Activated CD4-positive, alpha-beta memory T cell treated with anti-CD3 and anti-CD28 coated beads, Interleukin-2, amount 10 ng/mL, durations not matched to agents 7 days and 5 days (primary cell): ENCODE measurements around the gene ERVK3-1. TPM values are rescaled to one million over a fixed set of nuclear protein-coding genes. Genes with fewer than 3 reads are reported as not detected.
"Not testable (repeated sequence)": the region's sequence is repeated elsewhere in the genome, so short reads cannot be mapped to it uniquely, and the experiment has no call there.

Experiments
- CTCF ChIA-PET: fragments of 350-600 bp; sonication (Branson Sonifier 250); formaldehyde crosslinking; loops from one replicate; lab custom pipeline; 2021; ENCODE audit warnings: antibody characterized with exemption, inconsistent platforms; lab: Charles Lee
- POLR2A ChIA-PET: fragments of 350-600 bp; sonication (Branson Sonifier 250); formaldehyde crosslinking; loops from one replicate; lab custom pipeline; 2021; ENCODE audit warnings: antibody characterized with exemption; lab: Charles Lee
- DNase-seq: peaks from one replicate; pipeline ENCODE4 v3.0.0-alpha.2; 2020
- H3K27ac Mint-ChIP-seq: one replicate; pipeline ENCODE4 v1.8.0; 2021; ENCODE audit warnings: mild to moderate bottlenecking, mixed read lengths
- H3K27me3 Mint-ChIP-seq: one replicate; pipeline ENCODE4 v1.8.0; 2021; ENCODE audit warnings: mixed read lengths
- H3K36me3 Mint-ChIP-seq: one replicate; pipeline ENCODE4 v1.8.0; 2021; ENCODE audit warnings: low read depth, mixed read lengths
- H3K4me1 Mint-ChIP-seq: one replicate; pipeline ENCODE4 v1.8.0; 2021; ENCODE audit warnings: mixed read lengths
- H3K4me3 Mint-ChIP-seq: one replicate; pipeline ENCODE4 v1.8.0; 2021; ENCODE audit warnings: mild to moderate bottlenecking, mixed read lengths
- H3K9me3 Mint-ChIP-seq: one replicate; pipeline ENCODE4 v1.8.0; 2021; ENCODE audit warnings: mixed read lengths
- total RNA-seq, 2 experiments: library from RNA; stranded (reverse); gene quantifications; one replicate each; pipeline ENCODE4 v1.2.3, GENCODE V29; 2021

The ERVK3-1 gene
- total RNA-seq, 2 experiments from 2014 or later, result 53.8 to 60.1 TPM

- Mint-ChIP-seq H3K27ac (no peak overlapping the region), H3K4me3 (no peak overlapping the region), H3K9me3 (no peaks in the 10 kb centered on the region), H3K27me3 (no peaks in the 10 kb centered on the region), H3K4me1 (no peaks in the 10 kb centered on the region), H3K36me3 (peaks cover 22% of the 10 kb centered on the region)
- ChIA-PET CTCF (no interaction called here), POLR2A (no interaction called here)
- DNase-seq, result no peak
Observed at GRCh38 chr19:58332697-58333096, 27.5 kb downstream of the ERVK3-1 start.

- DNase-seq, result no peak
- Mint-ChIP-seq H3K27me3 (no peaks in the 10 kb centered on the region), H3K4me1 (no peaks in the 10 kb centered on the region), H3K9me3 (peaks cover 3% of the 10 kb centered on the region), H3K27ac (no peak overlapping the region), H3K4me3 (no peak overlapping the region), H3K36me3 (peaks cover 39% of the 10 kb centered on the region)
- CTCF ChIA-PET, result interaction anchor here (0.6 to 1.2 kb wide), 2 partner anchors 185 to 276 kb away, joined by 3 to 4 read pairs; partner anchors contain the start of genes ZBTB45 and ZNF135
- POLR2A ChIA-PET, result no interaction called here
Observed at GRCh38 chr19:58334691-58335249, 29.6 kb downstream of the ERVK3-1 start.

- Mint-ChIP-seq H3K4me3 (no peak overlapping the region), H3K36me3 (peaks cover 43% of the 10 kb centered on the region), H3K27me3 (no peaks in the 10 kb centered on the region), H3K9me3 (peaks cover 6% of the 10 kb centered on the region), H3K4me1 (no peaks in the 10 kb centered on the region), H3K27ac (no peak overlapping the region)
- ChIA-PET POLR2A (no interaction called here), CTCF (no interaction called here)
- no peak for DNase-seq
Observed at GRCh38 chr19:58335630-58336029, 30.5 kb downstream of the ERVK3-1 start.

- peaks cover 48% of the 10 kb centered on the region for H3K36me3 Mint-ChIP-seq
- H3K4me1 Mint-ChIP-seq, result no peaks in the 10 kb centered on the region
- H3K27ac Mint-ChIP-seq, result no peak overlapping the region
- peaks cover 6% of the 10 kb centered on the region for H3K9me3 Mint-ChIP-seq
- POLR2A ChIA-PET, result no interaction called here
- no peak overlapping the region for H3K4me3 Mint-ChIP-seq
- CTCF ChIA-PET, result no interaction called here
- H3K27me3 Mint-ChIP-seq, result no peaks in the 10 kb centered on the region
- DNase-seq, result no peak
Observed at GRCh38 chr19:58336216-58336615, 31.0 kb downstream of the ERVK3-1 start.

DNA sequence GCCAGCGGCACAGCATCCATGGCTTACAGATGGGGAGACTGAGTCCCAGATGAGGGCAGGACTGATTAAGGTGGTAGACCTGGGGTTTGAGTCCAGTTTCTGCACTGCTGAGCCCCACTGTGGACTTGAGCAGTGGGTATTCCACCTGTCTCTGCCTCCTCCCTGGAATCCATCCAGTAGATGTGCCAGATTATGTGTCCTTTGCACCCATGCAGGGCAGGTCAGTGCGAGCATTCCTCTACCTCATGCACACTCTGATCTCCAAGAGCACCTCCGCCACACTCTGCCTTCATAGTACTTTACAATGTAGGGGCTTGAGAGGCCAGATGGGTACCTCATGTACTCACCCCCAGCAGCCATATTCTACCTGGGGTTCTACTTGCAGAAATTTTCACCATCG is 31.6 kb downstream of the ERVK3-1 start:
- CTCF ChIA-PET, result no interaction called here
- no peak for DNase-seq
- Mint-ChIP-seq H3K4me1 (no peaks in the 10 kb centered on the region), H3K27me3 (no peaks in the 10 kb centered on the region), H3K36me3 (peaks cover 50% of the 10 kb centered on the region), H3K27ac (no peak overlapping the region), H3K4me3 (no peak overlapping the region), H3K9me3 (peaks cover 6% of the 10 kb centered on the region)
- POLR2A ChIA-PET, result no interaction called here

DNA sequence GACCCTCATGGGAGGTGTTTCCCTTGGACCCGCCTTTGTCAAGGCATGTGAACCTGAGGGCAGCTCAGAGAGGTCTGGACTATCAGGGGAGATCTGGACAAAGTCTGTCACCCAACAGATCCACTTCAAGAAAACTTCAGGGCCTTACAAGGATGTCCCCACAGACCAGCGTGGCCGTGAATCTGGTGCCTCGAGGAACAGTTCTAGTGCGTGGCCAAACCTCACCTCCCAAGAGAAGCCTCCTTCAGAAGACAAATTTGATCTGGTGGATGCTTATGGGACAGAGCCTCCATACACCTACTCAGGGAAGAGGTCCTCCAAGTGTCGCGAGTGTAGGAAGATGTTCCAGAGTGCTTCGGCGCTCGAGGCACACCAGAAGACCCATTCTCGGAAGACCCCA is 33.2 kb downstream of the ERVK3-1 start:
- Mint-ChIP-seq H3K27ac (no peak overlapping the region), H3K36me3 (peaks cover 52% of the 10 kb centered on the region), H3K27me3 (no peaks in the 10 kb centered on the region), H3K4me3 (no peak overlapping the region), H3K9me3 (peaks cover 9% of the 10 kb centered on the region), H3K4me1 (no peaks in the 10 kb centered on the region)
- ChIA-PET CTCF (no interaction called here), POLR2A (no interaction called here)
- DNase-seq, result no peak

DNA sequence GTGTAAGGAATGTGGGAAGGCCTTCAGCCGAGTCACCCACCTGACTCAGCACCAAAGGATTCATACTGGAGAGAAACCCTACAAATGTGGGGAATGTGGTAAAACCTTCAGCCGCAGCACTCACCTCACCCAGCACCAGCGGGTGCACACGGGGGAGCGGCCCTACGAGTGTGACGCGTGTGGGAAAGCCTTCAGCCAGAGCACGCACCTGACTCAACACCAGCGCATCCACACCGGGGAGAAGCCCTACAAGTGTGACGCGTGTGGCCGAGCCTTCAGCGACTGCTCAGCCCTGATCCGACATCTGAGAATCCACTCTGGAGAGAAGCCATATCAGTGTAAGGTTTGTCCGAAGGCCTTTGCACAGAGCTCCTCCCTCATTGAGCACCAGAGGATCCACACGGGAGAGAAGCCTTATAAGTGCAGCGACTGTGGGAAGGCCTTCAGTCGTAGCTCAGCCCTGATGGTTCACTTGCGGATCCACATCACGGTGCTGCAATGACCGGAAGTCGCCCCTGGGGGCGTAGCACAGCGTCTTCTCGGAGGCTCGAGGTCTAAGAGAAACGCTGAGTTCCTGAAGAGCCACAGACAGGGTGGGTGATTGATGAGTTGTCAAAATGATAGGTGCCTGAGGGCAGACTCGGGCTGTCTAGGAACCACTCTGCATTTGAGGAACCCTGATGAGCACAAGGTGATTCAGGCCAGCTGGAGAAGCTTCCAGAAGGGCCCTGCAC is 33.8 kb downstream of the ERVK3-1 start:
- CTCF ChIA-PET, result no interaction called here
- H3K27me3 Mint-ChIP-seq, result no peaks in the 10 kb centered on the region
- H3K27ac Mint-ChIP-seq, result no peak overlapping the region
- no peak for DNase-seq
- POLR2A ChIA-PET, result no interaction called here
- peaks cover 11% of the 10 kb centered on the region for H3K9me3 Mint-ChIP-seq
- H3K4me1 Mint-ChIP-seq, result no peaks in the 10 kb centered on the region
- H3K36me3 Mint-ChIP-seq, result peaks cover 52% of the 10 kb centered on the region
- no peak overlapping the region for H3K4me3 Mint-ChIP-seq

DNA sequence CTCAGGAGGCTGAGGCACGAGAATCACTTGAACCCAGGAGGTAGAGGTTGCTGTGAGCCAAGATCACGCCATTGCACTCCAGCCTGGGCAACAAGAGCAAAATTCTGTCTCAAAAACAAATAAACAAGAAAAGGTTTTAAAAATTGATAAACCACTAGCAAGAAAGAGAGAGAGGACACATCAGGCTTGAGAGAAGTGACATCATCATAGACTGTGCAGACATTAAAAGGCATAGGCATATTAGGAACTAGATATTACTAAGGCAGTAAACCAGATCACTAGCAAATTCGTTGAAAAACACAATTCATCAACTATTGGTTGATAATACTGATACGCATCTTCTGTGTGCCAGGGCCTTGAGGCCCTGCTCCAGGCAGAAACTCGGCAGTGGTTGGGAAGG is 40.4 kb downstream of the ERVK3-1 start:
- DNase-seq, result no peak
- peaks cover 27% of the 10 kb centered on the region for H3K36me3 Mint-ChIP-seq
- peaks cover 6% of the 10 kb centered on the region for H3K27me3 Mint-ChIP-seq
- peaks cover 5% of the 10 kb centered on the region for H3K9me3 Mint-ChIP-seq
- peak overlapping the region; percentile 92 for H3K4me3 Mint-ChIP-seq
- peaks cover 32% of the 10 kb centered on the region for H3K4me1 Mint-ChIP-seq
- no peak overlapping the region for H3K27ac Mint-ChIP-seq
- POLR2A ChIA-PET, result interaction anchor here (2.7 kb wide), 1 partner anchor 11 kb away, joined by 16 read pairs; no protein-coding TSS in a partner anchor
- CTCF ChIA-PET, result no interaction called here

GRCh38 chr19:58346961-58347929 is 42.1 kb downstream of the ERVK3-1 start:
- CTCF ChIA-PET, result interaction anchor here (0.8 to 2.8 kb wide), 8 partner anchors 12 to 172 kb away, joined by 3 to 15 read pairs (median 4); partner anchors contain the start of genes ZBTB45, ZNF497, ZNF584 and ZSCAN22
- H3K27me3 Mint-ChIP-seq, result peaks cover 6% of the 10 kb centered on the region
- H3K36me3 Mint-ChIP-seq, result peaks cover 28% of the 10 kb centered on the region
- H3K9me3 Mint-ChIP-seq, result peaks cover 2% of the 10 kb centered on the region
- peak overlapping the region; percentile 68 for H3K27ac Mint-ChIP-seq
- DNase-seq, result peak; percentile 75
- peaks cover 35% of the 10 kb centered on the region for H3K4me1 Mint-ChIP-seq
- peak overlapping the region; percentile 92 for H3K4me3 Mint-ChIP-seq
- POLR2A ChIA-PET, result interaction anchor here (0.8 to 3.4 kb wide), 13 partner anchors 9 to 345 kb away, joined by 3 to 22 read pairs (median 4); partner anchors contain the start of genes RPS5, ZBTB45, ZNF497 and ZNF584

- DNase-seq, H3K27ac Mint-ChIP-seq, H3K27me3 Mint-ChIP-seq, H3K9me3 Mint-ChIP-seq: not testable (repeated sequence)
- H3K36me3 Mint-ChIP-seq, result peaks cover 26% of the 10 kb centered on the region
- peaks cover 35% of the 10 kb centered on the region for H3K4me1 Mint-ChIP-seq
- CTCF ChIA-PET, result interaction anchor here (1.6 to 2.8 kb wide), 3 partner anchors 15 to 60 kb away, joined by 3 to 15 read pairs (median 7); partner anchors contain the start of genes ZNF497, ZNF584 and ZSCAN22
- H3K4me3 Mint-ChIP-seq, result peak overlapping the region; percentile 92
- POLR2A ChIA-PET, result interaction anchor here (0.8 to 3.4 kb wide), 9 partner anchors 8 to 346 kb away, joined by 3 to 22 read pairs (median 3); partner anchors contain the start of genes ERVK3-1, RPS5, ZBTB45 and ZNF497
Observed at GRCh38 chr19:58348080-58348479, 42.9 kb downstream of the ERVK3-1 start.

DNA sequence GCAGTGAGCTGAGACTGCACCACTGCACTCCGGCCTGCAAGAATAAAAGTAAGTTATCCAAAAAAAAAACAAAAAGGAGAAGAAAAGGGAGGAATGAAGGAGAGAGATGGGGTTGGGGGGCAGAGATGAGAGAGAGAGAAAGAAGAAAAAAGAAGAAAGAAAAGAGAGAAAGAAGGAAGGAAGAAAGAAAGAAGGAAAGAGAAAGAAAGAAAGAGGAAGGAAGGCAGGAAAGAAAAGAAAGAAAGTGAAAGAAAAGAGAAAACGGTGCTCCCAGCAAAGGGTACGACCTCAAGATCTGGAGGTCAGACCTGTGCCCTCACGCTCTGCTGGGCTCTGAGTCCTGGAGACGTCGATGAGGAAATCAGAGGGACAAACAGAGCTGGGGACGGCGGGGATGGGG is 44.4 kb downstream of the ERVK3-1 start:
- Mint-ChIP-seq H3K4me3 (peak overlapping the region; percentile 8), H3K36me3 (peaks cover 26% of the 10 kb centered on the region), H3K27ac (no peak overlapping the region), H3K9me3 (no peaks in the 10 kb centered on the region), H3K27me3 (peaks cover 6% of the 10 kb centered on the region), H3K4me1 (peaks cover 35% of the 10 kb centered on the region)
- DNase-seq, result no peak
- ChIA-PET CTCF (no interaction called here), POLR2A (no interaction called here)

- Mint-ChIP-seq H3K9me3 (no peaks in the 10 kb centered on the region), H3K36me3 (peaks cover 26% of the 10 kb centered on the region), H3K4me1 (peaks cover 36% of the 10 kb centered on the region), H3K27ac (no peak overlapping the region), H3K27me3 (peaks cover 6% of the 10 kb centered on the region), H3K4me3 (no peak overlapping the region)
- CTCF ChIA-PET, result no interaction called here
- POLR2A ChIA-PET, result no interaction called here
- no peak for DNase-seq
Observed at GRCh38 chr19:58350001-58350861, 45.1 kb downstream of the ERVK3-1 start.
